Tibial nerve (tissue), 4 donors: ENCODE results near the gene SDCBP2. TPM values are rescaled to one million over a fixed set of nuclear protein-coding genes. Genes with fewer than 3 reads are reported as not detected.

Experiments used
- DNase-seq, 2 donors: peaks; one replicate each; pipeline ENCODE4 v3.0.0-alpha.2; 2019; ENCODE audit warnings: low spot score in 2 of 2
- H3K27ac ChIP-seq, 4 donors: fragments of 200-600 bp; sonication (generic) in 3 of 4; one replicate each; pipeline ENCODE4 v1.5.1; 2017 to 2019; ENCODE audit warnings: mild to moderate bottlenecking in 1 of 4
- H3K27me3 ChIP-seq, 2 donors: fragments of 200-600 bp; sonication (generic) in 1 of 2; one replicate each; pipeline versions ENCODE4 v1.5.1 to v1.6.0; 2017 to 2019
- H3K36me3 ChIP-seq, 3 donors: fragments of 200-600 bp; sonication (generic); one replicate each; pipeline ENCODE4 v1.5.1; 2018 to 2019
- H3K4me1 ChIP-seq, 4 donors: fragments of 200-600 bp; sonication (generic) in 3 of 4; one replicate each; pipeline ENCODE4 v1.5.1; 2017 to 2019
- H3K4me3 ChIP-seq, 4 donors: fragments of 200-600 bp; sonication (generic) in 3 of 4; one replicate each; pipeline ENCODE4 v1.5.1; 2017 to 2019; ENCODE audit warnings: mild to moderate bottlenecking in 1 of 4, moderate library complexity in 1 of 4
- H3K9me3 ChIP-seq, 4 donors: fragments of 200-600 bp; sonication (generic) in 3 of 4; one replicate each; pipeline ENCODE4 v1.5.1; 2017 to 2019
- EP300 ChIP-seq, 2 donors: sonication (generic); formaldehyde crosslinking; IDR thresholded peaks; one replicate each; pipeline ENCODE4 v1.6.1; 2017; ENCODE audit warnings: antibody characterized with exemption in 2 of 2, mild to moderate bottlenecking in 1 of 2
- POLR2A ChIP-seq, 2 donors: fragments of 450-650 bp; IDR thresholded peaks; one replicate each; pipeline ENCODE4 v1.6.1; 2017; ENCODE audit warnings: antibody characterized with exemption in 2 of 2, mild to moderate bottlenecking in 2 of 2, moderate library complexity in 2 of 2
- WGBS, 2 donors: methylation state at CpG; one replicate each; pipeline ENCODE4 v1.1.5; 2018; 5-methylcytosine and 5-hydroxymethylcytosine counted together
- total RNA-seq, 4 donors: library from RNA; depleted of rRNA; stranded (reverse); fragments of >200 nt; gene quantifications; one replicate each; pipeline ENCODE4 v1.1.0, GENCODE V29; 2016
- TF ChIP-seq, protein P1 (sequence below), 5 experiments: fragments of 200-600 bp in 3 of 5; fragments of 450-650 bp in 2 of 5; sonication (generic) in 3 of 5; IDR thresholded peaks; one replicate each; pipeline ENCODE4 v1.5.1; 2016 to 2019; ENCODE audit warnings: antibody characterized with exemption in 5 of 5, mild to moderate bottlenecking in 3 of 5, moderate library complexity in 2 of 5

Gene SDCBP2
- total RNA-seq, 4 donors from 2014 or later, result 1.9 to 4.2 (median 2.9) TPM

GRCh38 chr20:1322511-1323245 lies 6.3 kb downstream of the SDCBP2 start:
- Histone ChIP-seq H3K4me1 (peaks cover 0 to 26% (median 19%) of the 10 kb centered on the region in 4 donors), H3K36me3 (no peaks in the 10 kb centered on the region), H3K4me3 (no peak overlapping the region), H3K9me3 (no peaks in the 10 kb centered on the region), H3K27me3 (no peaks in the 10 kb centered on the region), H3K27ac (peak overlapping the region in 3 of 4 donors; percentile 31 to 99 (median 98))
- peak in 1 of 2 donors; percentile 53 for TF ChIP-seq EP300 (IDR thresholded peaks at IDR 0.05)
- TF ChIP-seq, protein P1, sequence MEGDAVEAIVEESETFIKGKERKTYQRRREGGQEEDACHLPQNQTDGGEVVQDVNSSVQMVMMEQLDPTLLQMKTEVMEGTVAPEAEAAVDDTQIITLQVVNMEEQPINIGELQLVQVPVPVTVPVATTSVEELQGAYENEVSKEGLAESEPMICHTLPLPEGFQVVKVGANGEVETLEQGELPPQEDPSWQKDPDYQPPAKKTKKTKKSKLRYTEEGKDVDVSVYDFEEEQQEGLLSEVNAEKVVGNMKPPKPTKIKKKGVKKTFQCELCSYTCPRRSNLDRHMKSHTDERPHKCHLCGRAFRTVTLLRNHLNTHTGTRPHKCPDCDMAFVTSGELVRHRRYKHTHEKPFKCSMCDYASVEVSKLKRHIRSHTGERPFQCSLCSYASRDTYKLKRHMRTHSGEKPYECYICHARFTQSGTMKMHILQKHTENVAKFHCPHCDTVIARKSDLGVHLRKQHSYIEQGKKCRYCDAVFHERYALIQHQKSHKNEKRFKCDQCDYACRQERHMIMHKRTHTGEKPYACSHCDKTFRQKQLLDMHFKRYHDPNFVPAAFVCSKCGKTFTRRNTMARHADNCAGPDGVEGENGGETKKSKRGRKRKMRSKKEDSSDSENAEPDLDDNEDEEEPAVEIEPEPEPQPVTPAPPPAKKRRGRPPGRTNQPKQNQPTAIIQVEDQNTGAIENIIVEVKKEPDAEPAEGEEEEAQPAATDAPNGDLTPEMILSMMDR (IDR thresholded peaks at IDR 0.05), result no peak
- WGBS, 2 donors, result 67 to 68% methylated on average over 11 of the region's 11 CpGs
- no peak for DNase-seq

DNA sequence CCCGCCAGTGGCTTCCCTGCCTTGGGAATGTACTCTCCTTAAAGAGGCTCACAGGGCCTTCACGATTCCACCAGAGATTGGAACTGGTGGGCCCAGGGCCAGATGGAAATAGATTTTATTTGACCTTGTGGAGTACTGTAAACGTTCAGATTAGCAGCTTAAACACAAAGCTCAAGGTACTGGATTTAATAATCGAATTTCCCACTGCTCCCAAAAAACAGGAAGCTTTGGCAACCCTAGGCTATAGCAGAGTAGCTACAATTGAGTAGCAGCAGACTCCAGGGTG lies 7.3 kb downstream of the SDCBP2 start:
- Histone ChIP-seq H3K9me3 (no peaks in the 10 kb centered on the region), H3K36me3 (no peaks in the 10 kb centered on the region), H3K27me3 (no peaks in the 10 kb centered on the region), H3K4me3 (no peak overlapping the region), H3K27ac (peak overlapping the region in 1 of 4 donors; percentile 23), H3K4me1 (peaks cover 0 to 15% (median 8%) of the 10 kb centered on the region in 4 donors)
- TF ChIP-seq, protein P1 (IDR thresholded peaks at IDR 0.05), result no peak
- DNase-seq, result no peak
- whole genome bisulfite sequencing, 2 donors, result 46 to 68% methylated on average over 4 of the region's 4 CpGs

DNA sequence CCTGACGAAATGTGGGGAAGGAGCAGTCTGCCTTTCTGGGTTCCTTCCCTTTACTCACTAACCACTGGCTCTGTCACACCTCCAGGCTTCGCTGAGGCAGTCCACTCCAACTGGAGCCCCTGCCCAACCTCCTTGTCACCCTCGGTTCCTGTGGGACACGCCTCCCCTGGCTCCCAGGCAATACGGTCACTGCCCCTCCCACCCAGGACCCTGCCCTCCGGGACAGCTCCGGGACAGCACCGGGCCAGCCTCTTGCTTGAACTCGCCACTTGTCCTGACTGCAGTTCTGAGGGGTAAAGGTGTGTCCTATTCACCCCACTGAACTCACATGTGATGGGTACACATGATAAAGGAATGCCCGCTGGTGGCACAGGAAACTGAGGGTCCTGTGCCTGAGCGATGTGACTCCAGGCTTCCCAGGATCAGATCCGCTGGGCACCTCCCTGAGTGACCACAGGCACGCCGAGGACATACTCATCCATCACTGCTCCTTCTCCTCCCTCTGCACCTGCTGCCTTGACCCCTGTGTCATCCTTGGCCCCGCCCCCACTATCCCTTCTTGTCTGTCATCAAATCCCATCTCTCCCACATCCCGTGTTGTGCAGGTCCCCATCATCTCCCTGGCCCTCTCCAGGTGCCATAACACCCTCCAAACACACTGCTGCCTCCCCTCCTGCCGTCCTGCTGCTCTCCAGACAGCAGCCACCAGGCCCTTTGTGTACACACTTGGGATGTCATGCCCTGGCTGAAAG lies 7.9 kb downstream of the SDCBP2 start:
- Histone ChIP-seq H3K27ac (peak overlapping the region in 1 of 4 donors; percentile 23), H3K4me1 (peaks cover 0 to 10% (median 3%) of the 10 kb centered on the region in 4 donors), H3K4me3 (no peak overlapping the region), H3K36me3 (no peaks in the 10 kb centered on the region), H3K9me3 (no peaks in the 10 kb centered on the region), H3K27me3 (no peaks in the 10 kb centered on the region)
- WGBS, 2 donors, result 69 to 74% methylated on average over 17 of the region's 17 CpGs
- DNase-seq, result no peak
- TF ChIP-seq POLR2A (IDR thresholded peaks at IDR 0.05) (no peak), EP300 (IDR thresholded peaks at IDR 0.05) (no peak)
- TF ChIP-seq, protein P1 (IDR thresholded peaks at IDR 0.05), result no peak

DNA sequence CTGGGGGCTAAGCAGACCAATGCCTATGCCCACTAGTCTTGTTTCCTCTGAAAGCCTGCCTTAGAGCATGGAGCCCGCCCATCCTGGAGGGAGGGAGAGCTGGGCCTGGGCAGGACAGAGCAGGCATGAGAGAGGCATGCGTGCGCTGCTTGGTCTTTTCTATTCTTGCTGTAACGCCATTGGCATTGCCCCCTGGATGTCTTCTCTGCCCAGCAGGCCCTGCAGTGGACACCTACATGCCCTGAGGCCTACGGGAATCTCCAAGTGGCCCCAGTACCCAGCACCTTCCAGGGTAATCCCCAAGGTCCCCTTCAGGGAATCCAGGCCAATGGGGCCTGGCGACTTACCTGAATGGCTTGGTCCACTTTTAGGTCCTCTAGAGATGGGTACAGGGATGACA lies 8.9 kb downstream of the SDCBP2 start:
- Histone ChIP-seq H3K36me3 (no peaks in the 10 kb centered on the region), H3K27ac (no peak overlapping the region), H3K27me3 (no peaks in the 10 kb centered on the region), H3K4me1 (peaks cover 0 to 6% (median 2%) of the 10 kb centered on the region in 4 donors), H3K9me3 (no peaks in the 10 kb centered on the region), H3K4me3 (no peak overlapping the region)
- TF ChIP-seq POLR2A (IDR thresholded peaks at IDR 0.05), result no peak
- TF ChIP-seq, protein P1 (IDR thresholded peaks at IDR 0.05), result no peak
- no peak for TF ChIP-seq EP300 (IDR thresholded peaks at IDR 0.05)
- DNase-seq, result no peak
- WGBS, 2 donors, result 89 to 93% methylated on average over 6 of the region's 6 CpGs

DNA sequence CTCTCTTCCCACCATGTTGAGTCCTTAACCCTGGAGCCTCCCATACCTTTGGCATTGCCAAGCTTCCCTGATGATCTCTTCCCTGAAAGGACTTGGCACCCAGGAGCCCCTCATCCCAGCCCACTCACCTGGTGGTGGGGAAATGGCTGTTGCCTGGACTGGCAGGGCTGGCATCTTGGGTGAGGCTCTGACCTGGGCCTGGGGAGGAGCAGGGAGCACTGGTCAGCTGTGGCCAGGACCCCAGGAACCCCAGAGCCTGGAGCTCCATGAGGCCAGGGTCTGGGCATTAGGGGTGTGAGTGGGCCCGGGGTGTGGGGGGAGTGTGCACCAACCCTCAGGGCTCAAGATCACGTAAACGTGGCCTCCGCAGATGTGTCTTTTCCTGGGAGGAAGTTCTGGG lies 9.5 kb downstream of the SDCBP2 start:
- TF ChIP-seq, protein P1 (IDR thresholded peaks at IDR 0.05), result no peak
- TF ChIP-seq EP300 (IDR thresholded peaks at IDR 0.05), result no peak
- TF ChIP-seq POLR2A (IDR thresholded peaks at IDR 0.05), result no peak
- no peak for DNase-seq
- Histone ChIP-seq H3K27ac (no peak overlapping the region), H3K36me3 (no peaks in the 10 kb centered on the region), H3K9me3 (no peaks in the 10 kb centered on the region), H3K4me3 (no peak overlapping the region), H3K27me3 (no peaks in the 10 kb centered on the region), H3K4me1 (peaks cover 0 to under 1% (median 0%) of the 10 kb centered on the region in 4 donors)
- 70% methylated on average over 3 of the region's 4 CpGs; no CpG with 5 or more reads in 1 of the 2 donors for WGBS, 2 donors
